GM18519 (cell line): ENCODE results near the gene B3GAT1.

ENCODE experiments used
- ATAC-seq: cut with Tn5 transposase; IDR thresholded peaks from one replicate; pipeline ENCODE4 v1.9.1; 2021; ENCODE audit warnings: mild to moderate bottlenecking, moderate library complexity; ENCODE audit not compliant: unreplicated experiment, low FRiP score

The B3GAT1 gene

DNA sequence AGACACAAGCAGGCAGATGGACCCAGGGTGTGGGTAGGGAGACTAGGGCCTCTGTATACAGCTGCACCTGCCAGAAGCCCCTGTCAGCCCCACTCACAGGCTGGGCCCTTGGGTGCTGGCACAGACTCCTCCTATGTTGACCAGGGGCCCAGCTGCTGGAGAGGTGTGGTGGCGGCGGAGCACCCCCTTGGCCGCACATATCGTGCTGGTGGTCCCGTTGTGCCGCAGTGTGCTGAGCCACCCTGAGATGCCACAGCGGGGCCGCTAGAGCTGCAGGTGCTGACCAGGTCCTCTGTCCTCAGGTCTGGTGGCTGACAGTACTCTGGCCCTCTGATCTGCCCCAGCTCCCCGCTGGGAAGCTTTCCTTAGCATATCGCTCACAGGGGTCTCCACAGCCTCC lies 30.2 kb upstream of the B3GAT1 start:
- ATAC-seq, result no peak

DNA sequence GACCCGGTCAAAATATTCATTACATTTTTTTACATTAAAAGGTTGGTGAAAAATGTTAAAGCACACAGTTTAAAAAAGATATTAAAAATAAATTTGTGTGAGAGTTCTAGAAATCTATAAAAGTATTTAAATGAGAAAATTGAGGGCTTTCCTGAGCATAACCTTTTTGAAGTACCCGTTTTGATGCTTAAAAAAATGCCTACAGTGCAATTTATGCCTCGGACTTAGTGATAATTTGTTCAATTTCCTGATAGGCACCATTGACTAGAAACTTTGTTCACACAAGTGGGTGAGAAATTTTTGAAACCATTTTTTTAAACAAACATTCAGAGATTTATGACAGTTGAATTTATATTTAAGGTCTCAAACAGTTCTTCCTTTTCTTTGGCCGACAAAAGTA lies 29.7 kb upstream of the B3GAT1 start:
- no peak for ATAC-seq

DNA sequence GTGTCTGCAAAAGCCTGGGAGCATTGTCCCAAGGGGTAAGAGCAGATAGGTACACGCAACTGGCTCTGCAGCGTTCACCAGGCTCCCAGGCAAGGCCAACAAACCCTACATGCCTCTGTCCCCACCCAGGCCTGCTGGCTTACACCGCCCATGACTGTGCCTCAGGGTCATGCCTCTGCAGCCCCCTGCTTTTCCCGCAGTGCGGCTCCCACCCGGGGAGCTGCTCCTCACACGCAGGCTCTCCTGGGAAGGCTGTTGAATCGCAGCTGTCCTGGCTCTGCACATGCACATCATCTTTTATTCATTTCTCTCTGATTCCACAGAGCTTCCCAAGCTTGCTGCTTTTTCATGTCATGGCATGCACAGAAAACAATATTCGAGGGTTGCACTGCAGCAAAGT lies 29.2 kb upstream of the B3GAT1 start:
- ATAC-seq, result no peak

DNA sequence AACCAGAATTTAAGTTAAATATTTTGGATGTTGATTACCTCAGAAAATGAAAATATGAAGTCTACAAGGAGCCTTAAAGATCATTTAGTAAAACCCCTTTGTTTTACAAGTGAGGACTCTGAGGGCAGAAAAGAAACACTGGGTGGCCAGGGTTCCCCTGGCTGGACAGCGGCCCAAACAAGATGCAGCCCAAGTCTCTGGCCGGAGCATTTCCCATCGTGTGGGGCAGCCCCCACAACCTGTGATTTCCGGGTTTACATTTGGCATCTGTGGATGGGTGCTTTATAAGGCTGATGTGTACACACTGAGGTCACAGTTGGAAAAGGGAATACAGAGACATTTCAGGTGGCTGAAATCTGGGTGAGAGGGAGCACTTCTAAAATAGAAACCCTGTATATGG lies 28.8 kb upstream of the B3GAT1 start:
- no peak for ATAC-seq

DNA sequence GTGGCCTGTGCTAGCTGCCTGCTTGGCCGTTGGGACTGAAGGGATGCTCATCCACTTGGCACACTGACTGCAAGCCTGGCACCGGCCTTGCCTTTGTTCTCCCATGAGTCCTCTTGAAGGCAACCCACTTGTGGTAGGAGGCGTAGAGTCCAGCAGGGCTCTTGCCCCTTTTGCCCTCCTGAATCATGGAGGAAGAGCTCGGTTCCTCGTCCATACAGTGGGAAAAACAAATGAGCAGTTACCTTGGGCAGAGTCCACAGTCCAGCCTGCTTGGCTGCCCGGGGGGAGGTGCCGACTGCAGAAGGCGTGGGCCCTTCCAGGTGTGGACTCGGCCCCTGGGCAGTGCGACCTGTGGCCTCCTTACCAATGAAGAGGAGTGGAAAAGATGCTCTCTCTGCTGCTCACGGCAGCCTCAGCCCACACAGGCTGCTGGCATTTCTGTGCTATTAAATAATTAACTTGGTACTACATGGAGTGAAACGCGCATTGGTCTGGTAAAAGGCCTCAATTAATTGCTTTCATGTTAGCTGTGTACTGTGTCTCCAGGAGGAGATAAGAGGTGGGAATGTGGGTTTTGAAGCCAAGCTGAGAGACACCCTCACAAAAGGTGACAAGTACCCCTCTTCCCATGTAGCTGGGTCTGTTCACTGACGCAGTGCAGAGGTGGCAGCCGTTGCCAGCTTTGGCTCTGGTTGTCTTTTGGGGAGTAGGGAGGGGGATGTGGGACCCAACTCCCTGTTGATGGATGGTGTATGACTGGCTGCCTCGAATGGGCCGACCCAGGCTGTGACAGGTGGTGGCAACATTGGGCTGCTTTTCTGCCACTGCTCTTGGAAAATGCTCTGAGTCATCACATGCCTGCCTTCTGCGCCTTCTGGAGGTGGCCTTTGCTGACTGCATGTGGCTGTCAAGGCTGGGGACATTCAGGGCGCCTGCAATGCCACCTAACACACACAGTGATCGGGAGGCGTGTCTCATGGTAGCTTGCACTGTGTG lies 26.8 kb upstream of the B3GAT1 start:
- no peak for ATAC-seq

DNA sequence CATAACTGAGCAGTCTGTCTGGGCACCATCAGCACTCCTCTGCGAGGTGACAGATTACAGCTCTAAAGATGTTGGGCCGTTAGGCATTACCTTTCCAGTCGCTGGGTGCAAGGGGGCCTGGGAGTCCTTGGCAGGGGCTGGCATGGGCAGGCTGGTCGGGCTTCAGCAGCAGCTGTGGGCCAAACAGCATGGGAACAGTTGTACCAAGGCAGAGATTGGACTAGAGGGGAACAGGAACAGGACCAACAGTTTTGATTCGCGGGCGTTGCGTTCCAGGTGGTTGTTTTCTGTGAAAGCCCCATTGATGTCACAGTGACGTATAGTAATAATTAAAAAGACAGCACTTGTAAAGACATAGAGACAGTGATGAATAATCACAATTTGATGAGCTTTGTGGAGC lies 25.8 kb upstream of the B3GAT1 start:
- ATAC-seq, result no peak

DNA sequence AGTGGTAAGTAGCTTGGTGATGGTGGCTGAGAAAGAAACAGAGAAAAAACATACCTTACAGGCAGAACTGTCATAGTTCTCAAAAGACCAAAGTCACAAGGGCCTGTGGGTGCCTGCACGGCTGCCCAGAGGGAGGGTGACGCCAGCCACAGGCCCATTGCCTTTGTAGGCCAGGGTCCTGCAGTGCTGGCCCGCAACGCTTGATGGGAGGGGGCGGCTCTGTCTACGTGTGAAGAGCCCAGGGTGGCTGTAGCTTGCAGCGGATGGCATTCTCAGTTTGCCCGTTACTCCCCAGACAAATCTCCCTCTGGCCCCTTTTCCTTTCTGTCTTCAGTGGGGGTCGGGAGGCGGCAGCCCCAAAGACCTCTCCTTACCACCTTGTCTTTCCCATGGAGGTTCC lies 24.7 kb upstream of the B3GAT1 start:
- no peak for ATAC-seq

DNA sequence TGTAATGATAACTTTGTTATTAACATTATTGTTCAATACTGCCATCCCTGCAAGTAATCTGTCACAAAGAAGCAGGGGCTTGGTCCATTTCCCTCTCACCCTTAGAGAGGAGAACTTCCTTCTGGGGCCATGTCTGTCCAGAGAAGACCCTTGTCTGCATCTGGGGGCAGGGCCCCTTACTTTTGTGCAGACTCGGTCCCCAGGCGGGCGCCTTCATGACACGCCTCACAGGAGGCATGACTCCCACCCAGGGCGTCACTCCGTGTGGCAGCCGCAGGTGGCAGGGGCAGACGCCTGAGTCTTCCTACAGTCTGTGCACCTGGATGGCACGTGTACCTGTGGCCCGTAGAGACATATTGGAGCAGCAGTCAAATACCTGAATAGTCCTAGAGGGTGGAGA lies 21.8 kb upstream of the B3GAT1 start:
- no peak for ATAC-seq

DNA sequence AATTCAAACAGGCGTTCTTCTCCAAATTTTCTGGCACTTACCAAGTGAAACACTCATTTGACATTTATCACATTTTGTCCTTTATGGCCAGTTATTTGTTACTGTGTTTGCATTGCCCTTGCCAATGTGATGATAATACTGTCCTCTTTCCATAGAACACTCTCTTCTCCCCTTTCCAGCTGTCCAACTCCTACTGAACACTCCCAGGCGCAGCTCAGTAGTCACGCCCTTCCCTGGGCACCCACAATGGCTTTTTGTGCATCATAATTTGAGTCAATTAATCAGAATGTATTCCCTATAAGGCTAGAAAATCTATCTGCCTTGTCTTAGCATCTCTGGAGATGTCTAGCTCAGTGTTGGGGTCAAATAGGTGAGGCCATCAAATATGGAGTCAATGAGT lies 21.2 kb upstream of the B3GAT1 start:
- ATAC-seq, result no peak

DNA sequence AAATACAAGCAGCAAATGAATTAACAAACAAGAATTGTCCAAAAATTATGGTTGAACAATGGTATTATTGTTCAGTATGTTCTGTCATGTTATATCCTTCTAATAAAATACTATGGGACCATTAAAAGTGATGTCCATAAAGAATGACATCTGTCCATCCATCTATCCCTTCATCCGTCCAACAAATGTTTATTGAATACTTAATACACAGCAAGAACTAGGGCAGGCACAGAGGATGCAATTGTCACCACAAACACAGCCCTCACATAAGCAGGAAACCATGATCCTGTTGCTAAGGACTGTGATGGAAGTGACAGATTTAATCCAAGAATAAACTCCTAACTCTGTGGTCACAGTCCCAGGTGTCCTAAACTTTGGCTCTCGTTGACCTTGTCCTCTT lies 20.7 kb upstream of the B3GAT1 start:
- ATAC-seq, result no peak

DNA sequence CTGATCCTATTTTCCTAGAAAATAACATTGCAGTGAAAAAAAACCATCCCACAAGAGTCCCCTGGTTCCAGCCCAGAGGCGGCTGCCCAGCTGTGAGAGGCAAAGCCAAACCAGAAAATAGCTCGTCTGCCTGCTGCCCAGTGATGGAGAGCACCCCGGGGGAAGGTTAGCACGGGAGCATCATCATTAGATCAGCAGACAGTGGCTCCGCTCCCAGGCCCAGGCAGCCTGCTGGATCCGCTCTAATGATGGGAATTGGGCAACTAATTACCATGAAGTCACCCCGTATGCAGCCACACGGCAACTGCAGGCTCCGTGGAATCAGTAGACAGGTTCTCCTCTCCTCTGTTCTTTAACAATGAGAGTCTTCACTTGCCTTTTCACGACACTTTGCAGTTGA lies 17.1 kb upstream of the B3GAT1 start:
- no peak for ATAC-seq

DNA sequence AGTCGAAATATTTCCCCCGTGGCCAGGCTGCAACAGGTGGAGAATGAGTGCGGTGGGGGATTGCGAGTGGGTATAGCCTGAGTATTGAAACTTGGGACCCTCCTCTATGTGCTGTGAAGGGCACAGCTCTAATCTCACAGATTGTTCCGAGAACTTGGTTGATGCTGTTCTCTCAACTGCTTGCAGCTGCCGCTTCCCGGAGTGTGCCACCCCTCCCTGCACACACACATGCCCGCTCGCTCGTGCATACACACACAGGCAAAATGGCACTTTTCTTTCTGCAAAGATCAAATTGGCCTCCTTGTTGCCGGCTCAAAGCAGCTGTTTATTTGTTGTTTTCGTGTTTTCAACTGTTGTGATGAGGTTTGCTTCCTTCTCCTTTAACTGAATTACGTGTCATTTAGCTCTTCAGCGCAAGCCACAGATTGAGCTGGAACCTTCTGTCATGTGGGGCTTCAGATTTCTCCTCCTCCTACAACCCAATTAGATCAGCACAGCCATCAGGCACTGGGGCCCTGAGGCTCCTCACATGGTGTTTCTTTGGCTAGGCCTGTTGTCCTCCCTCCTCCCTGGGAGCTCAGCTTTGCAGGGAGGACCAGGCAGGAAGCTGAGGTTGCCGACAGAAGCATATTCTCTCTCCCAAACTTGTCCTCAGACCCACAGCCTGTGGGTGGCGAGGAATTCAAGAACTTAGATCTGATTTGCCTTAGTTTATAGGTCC lies 13.9 kb upstream of the B3GAT1 start:
- no peak for ATAC-seq

DNA sequence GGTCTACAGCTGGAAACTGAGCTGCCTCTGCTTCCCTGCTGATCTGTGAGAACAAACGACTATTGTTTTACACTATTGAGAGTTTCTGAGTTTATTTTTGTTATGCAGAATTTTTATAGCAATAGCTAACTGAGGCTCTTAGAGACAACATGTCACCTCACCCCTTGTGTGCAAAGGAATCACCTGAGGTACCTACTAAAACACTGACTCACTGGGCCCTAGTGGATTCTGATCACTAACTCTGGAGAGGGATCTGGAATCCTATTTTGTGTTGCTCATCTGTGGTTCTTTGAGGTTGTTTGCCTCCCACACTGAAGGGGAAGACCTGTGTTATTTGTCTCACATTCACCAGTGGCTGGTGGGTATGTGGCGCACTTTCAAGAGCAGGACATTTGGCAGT lies 13.4 kb upstream of the B3GAT1 start:
- no peak for ATAC-seq

DNA sequence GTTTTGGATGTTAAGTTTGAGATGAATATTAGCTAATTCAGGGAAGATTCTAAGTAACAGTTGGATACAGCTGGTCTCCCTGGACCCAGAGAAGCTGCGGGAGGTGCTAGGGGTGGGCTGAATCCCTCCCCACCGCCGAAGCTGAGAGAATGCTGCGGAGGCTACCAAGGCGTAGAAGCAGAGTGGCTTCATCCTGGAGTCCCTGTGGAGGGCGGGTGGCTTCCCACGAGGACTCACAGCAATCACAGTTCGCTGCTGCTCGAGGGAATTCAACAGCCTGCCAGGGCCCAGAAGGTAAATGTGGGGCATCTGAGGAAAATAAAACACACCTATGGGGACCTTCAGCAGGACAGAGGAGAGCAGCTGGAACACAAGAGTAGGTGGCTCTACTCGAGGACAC lies 11.1 kb upstream of the B3GAT1 start:
- no peak for ATAC-seq

DNA sequence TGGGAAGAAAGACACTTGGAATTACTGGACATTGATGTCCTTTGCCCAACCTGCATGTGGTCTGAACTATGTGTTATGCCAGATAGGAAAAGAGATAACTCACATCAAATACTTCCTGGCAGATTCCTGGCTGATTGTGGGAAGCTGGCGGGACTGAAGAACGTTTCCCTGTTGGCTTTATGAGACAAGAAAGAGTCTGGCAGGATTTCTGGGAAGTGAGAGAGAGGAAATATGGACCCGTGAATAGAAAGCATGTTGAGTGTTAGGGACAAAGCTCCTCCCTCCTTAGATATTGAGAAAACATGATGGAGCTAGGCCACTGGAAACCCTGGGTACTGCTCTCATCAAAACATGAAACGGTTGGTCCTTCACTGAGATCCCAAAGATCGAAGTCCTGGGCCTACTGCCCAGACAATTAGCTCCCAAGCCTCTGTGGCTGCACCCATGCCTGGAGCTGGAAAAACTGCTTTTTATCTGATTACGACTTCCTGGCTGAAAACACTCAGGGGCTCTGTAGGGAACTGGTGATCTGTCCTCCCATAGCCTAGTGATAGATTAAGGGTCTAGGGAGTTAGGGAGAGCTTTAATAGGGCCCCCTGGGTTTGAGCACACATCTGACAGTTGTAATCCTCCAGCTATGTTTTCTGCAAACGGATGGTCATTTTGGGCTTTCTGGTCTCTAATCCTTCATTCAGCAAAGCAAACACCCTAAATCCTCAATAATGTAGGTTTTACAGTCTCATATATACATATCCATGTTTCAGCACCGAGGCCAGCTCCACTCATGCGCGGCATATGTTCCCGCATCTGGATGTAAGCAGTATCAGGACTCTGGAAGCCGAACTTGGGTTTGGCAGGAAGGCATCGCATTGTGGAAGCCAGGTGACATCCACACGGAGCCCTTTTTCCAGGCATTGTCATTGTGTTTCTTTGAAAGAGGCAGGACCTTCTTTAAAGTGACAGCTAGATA lies 6.1 kb upstream of the B3GAT1 start:
- no peak for ATAC-seq

DNA sequence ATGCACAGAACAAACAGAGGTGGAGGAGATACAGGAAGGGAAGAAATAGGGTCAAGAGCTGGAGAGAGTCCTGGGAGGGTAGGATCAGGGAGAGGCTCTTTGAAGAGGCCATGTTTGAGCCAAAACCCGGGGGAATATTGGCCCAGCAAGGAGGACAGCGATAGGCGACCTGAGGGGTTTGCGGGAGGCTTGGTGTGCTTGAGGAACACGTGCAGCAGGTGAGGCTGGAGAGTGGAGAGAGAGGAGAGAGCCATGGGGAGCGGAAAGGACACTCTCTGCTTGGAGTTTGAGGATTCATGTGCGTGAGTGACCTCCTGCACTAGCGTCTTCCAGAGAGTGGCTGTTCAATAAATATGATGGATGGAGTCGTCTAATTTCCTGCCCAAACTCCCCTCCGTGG lies 4.7 kb upstream of the B3GAT1 start:
- ATAC-seq, result no peak

DNA sequence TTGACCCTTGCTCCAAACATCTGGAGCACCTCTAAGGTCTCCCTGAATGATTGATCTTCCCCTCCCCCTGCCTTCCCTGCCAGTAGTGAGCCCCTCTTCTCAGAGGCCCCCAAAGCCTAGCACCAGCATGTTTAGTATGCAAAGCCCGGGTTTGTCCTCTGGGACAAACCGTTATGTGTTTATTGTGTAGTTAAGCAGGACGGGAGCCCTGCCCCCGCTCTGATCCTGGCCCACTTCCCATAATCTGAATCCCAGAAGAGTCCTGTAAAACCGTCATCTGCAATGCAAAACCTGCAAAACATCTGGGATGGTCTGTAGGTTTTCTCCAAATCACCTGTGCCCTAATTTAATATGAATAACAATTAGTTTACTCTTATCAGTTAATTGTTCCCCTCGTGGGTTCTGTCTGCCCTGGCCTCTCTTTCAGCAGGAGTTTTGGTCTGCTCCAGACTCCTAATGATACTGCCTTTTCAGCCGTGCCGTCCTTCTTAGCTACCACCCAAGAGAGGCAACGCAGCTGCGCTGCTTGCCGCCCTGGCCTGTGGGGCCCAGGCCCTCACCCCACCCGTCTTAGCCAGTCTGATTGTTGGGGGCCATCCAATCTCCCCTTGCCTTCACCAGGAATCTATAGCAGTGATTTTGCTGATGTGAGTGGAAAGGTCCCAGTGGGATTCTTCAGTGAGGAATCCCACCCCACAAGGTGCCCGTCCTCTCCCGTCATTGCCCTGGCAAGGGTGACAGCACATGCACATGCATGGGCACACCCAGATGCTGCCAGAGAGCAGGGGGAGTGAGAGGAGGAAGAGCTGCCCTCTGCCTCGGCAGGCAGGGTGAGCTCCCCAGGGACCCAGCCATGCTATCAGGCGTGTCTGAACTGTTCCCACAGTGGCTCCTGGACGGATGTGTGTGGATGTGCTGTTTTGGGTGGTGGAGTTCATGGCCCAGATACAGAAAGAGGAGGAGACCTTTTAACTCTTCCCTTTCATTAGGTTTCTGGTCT lies 3.0 kb upstream of the B3GAT1 start:
- ATAC-seq, result no peak

DNA sequence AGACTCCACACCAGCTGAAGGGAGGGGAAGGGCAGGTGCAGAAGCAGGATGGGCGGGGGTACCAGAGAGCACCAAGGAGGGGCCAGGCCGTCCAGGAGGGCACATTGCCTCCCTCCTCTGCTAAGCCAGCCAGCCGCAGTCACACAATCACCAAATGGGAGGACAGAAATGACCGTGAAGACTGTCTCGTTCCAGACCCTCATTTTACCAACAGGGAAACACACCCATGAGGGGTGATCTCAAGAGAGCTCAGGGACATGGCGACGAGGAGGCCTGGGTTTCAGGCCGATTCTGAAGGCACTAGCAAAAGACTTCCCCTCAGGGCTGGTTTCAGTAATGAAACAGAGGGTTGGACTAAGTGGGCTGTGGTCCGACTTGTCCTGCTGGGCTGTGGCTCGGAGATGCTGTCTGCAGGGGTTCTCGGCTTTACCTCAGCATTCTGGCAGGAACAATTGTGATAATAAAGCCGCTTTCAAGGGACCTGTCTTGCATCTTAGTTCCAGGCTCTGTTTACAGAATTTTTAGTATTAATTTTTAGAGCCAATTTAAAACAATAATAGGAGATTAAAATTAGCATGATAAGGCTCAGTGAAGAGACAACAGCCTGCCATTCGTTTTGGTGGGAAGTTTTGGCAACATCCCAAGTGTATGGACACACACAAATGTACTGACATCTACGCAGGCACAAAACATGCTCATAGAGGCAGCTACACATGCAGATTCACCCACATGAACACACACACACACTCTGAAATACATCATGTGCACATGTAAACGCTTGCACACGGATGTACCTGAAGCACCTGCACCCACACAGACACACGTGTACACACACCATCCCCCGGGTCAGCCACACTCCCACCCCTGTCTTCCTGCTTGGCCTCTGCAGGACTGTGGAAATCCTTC lies 2.0 kb upstream of the B3GAT1 start:
- no peak for ATAC-seq
